HepG2 (cell line): Measurements from ENCODE around the gene BIRC6. TPM values are rescaled to one million over a fixed set of nuclear protein-coding genes. Genes with fewer than 3 reads are reported as not detected.

Experiments used
- ARNTL ChIP-seq: sonication (generic); formaldehyde crosslinking; IDR thresholded peaks from 2 replicates; pipeline ENCODE4 v1.4.0; 2020; ENCODE audit warnings: mild to moderate bottlenecking, missing genetic modification reagents
- ETV5 ChIP-seq: IDR thresholded peaks from 2 replicates; pipeline ENCODE4 v1.6.1; 2018; ENCODE audit warnings: missing biosample characterization, missing genetic modification reagents, inconsistent platforms, borderline replicate concordance
- HDAC6 ChIP-seq: fragments of 200-600 bp; sonication (generic); IDR thresholded peaks from 2 replicates; pipeline ENCODE4 v1.7.0; 2017; ENCODE audit warnings: mild to moderate bottlenecking, antibody characterized with exemption, low read length, low read depth
- MAFF ChIP-seq: IDR thresholded peaks from 2 replicates; pipeline ENCODE4 v1.6.1; 2011; ENCODE audit warnings: low read depth, low read length, improper control_type of control experiment
- PCBP1 ChIP-seq: fragments of 200-400 bp; formaldehyde crosslinking; IDR thresholded peaks from 2 replicates; pipeline ENCODE4 v1.6.1; 2017; ENCODE audit warnings: mild to moderate bottlenecking, low read depth, low read length, borderline replicate concordance
- RBM39 ChIP-seq: fragments of 200-400 bp; formaldehyde crosslinking; IDR thresholded peaks from one replicate; pipeline ENCODE4 v1.6.1; 2018; ENCODE audit warnings: antibody characterized with exemption, mild to moderate bottlenecking, low read depth, low read length; ENCODE audit not compliant: poor library complexity, severe bottlenecking
- ZNF460 ChIP-seq: sonication (generic); formaldehyde crosslinking; IDR thresholded peaks from 2 replicates; pipeline ENCODE4 v1.5.1; 2020; ENCODE audit warnings: missing genetic modification reagents, mild to moderate bottlenecking, borderline replicate concordance
- polyA plus RNA-seq, 8 experiments: library from polyadenylated mRNA; depleted of rRNA in 3 of 8; stranded (reverse) in 7 of 8; unstranded in 1 of 8; fragments of >200 nt; fragmentation: Illumina TruSeq in 4 of 8; extraction: Trizol in 4 of 8; gene quantifications; 2 replicates each; pipeline versions ENCODE4 v1.2.1 to v1.2.3, GENCODE V29; 2011 to 2016; ENCODE audit warnings: low read depth in 4 of 8, missing spikeins in 1 of 8, mixed read lengths in 1 of 8; ENCODE audit not compliant: insufficient read depth in 1 of 8
- total RNA-seq, 5 experiments: library from RNA; depleted of rRNA; stranded (reverse); fragments of >200 nt; fragmentation: Illumina TruSeq; extraction: Trizol; gene quantifications; 2 replicates each; pipeline ENCODE4 v1.2.3, GENCODE V29; 2016; ENCODE audit warnings: low read depth in 1 of 5
- TF ChIP-seq, protein P1 (sequence below): sonication (generic); formaldehyde crosslinking; IDR thresholded peaks from 2 replicates; pipeline ENCODE4 v1.5.1; 2020; ENCODE audit warnings: mild to moderate bottlenecking, missing genetic modification reagents, borderline replicate concordance
- TF ChIP-seq, protein P2 (sequence below): sonication (generic); formaldehyde crosslinking; IDR thresholded peaks from 2 replicates; pipeline ENCODE4 v1.9.0; 2021; ENCODE audit warnings: missing genetic modification reagents, mild to moderate bottlenecking, borderline replicate concordance
- TF ChIP-seq, protein P3 (sequence below): sonication (generic); formaldehyde crosslinking; IDR thresholded peaks from 2 replicates; pipeline ENCODE4 v1.5.0; 2020; ENCODE audit warnings: mild to moderate bottlenecking, missing genetic modification reagents
- TF ChIP-seq, protein P4 (sequence below): sonication (generic); formaldehyde crosslinking; IDR thresholded peaks from 2 replicates; pipeline ENCODE4 v1.5.0; 2020; ENCODE audit warnings: missing genetic modification reagents, mild to moderate bottlenecking, borderline replicate concordance
- TF ChIP-seq, protein P5 (sequence below): sonication (generic); formaldehyde crosslinking; IDR thresholded peaks from 2 replicates; pipeline ENCODE4 v1.8.1; 2023; ENCODE audit warnings: mild to moderate bottlenecking, missing genetic modification reagents

Gene BIRC6
- total and polyA plus RNA-seq, 2 of the 13 experiments (the other 11 are each of a cell fraction or from before 2014, with no cell fraction given): 65.6 to 120 TPM

DNA sequence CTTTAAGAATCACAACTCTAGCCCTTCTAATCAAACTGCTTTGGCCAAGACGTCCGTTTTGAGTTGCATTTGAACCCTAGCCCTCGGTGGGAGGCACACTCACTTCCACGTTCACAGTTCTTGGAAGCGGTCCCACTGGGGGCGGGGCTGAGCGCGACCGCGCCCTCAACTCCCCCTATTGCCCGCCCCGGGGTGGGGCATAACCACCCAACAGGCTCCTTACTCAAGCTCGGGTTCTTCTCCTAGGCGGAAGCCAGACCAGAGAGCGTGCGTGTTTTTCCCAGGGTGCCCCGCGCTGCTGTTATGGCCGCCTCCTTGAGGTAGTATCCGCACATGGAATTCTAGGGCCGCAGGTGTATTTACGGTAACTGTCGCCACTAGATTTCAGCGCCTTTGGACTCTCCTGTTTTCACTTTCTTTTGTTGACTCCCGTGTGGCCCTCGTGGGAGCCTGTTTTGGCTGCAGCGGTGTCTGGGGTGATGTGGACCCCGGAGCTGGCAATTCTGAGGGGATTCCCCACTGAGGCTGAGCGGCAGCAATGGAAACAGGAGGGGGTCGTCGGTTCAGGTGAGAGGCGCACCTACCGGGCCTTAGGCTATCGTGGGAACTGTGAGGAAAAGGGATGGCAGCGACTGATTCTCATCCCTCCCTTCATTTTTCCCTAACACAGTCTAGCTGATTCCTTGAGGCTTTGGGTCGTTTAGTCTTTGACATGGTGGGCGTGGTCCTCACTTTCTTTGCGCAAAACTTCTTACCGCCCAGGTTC lies 271.2 kb downstream of the BIRC6 start, which contains the start of gene TTC27 (continued):
- TF ChIP-seq, protein P1, sequence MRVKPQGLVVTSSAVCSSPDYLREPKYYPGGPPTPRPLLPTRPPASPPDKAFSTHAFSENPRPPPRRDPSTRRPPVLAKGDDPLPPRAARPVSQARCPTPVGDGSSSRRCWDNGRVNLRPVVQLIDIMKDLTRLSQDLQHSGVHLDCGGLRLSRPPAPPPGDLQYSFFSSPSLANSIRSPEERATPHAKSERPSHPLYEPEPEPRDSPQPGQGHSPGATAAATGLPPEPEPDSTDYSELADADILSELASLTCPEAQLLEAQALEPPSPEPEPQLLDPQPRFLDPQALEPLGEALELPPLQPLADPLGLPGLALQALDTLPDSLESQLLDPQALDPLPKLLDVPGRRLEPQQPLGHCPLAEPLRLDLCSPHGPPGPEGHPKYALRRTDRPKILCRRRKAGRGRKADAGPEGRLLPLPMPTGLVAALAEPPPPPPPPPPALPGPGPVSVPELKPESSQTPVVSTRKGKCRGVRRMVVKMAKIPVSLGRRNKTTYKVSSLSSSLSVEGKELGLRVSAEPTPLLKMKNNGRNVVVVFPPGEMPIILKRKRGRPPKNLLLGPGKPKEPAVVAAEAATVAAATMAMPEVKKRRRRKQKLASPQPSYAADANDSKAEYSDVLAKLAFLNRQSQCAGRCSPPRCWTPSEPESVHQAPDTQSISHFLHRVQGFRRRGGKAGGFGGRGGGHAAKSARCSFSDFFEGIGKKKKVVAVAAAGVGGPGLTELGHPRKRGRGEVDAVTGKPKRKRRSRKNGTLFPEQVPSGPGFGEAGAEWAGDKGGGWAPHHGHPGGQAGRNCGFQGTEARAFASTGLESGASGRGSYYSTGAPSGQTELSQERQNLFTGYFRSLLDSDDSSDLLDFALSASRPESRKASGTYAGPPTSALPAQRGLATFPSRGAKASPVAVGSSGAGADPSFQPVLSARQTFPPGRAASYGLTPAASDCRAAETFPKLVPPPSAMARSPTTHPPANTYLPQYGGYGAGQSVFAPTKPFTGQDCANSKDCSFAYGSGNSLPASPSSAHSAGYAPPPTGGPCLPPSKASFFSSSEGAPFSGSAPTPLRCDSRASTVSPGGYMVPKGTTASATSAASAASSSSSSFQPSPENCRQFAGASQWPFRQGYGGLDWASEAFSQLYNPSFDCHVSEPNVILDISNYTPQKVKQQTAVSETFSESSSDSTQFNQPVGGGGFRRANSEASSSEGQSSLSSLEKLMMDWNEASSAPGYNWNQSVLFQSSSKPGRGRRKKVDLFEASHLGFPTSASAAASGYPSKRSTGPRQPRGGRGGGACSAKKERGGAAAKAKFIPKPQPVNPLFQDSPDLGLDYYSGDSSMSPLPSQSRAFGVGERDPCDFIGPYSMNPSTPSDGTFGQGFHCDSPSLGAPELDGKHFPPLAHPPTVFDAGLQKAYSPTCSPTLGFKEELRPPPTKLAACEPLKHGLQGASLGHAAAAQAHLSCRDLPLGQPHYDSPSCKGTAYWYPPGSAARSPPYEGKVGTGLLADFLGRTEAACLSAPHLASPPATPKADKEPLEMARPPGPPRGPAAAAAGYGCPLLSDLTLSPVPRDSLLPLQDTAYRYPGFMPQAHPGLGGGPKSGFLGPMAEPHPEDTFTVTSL: peak; percentile 60; the same call in 1 of the 2 replicates
- TF ChIP-seq ARNTL (CRISPR knock-in tag) (peak; percentile 76; the same call in 1 of the 2 replicates), HDAC6 (no peak), RBM39 (peak; percentile 59), ETV5 (CRISPR knock-in tag) (peak; percentile 72), ZNF460 (no peak; the same call in 1 of the 2 replicates), PCBP1 (no peak), MAFF (no peak)
- TF ChIP-seq, protein P2, sequence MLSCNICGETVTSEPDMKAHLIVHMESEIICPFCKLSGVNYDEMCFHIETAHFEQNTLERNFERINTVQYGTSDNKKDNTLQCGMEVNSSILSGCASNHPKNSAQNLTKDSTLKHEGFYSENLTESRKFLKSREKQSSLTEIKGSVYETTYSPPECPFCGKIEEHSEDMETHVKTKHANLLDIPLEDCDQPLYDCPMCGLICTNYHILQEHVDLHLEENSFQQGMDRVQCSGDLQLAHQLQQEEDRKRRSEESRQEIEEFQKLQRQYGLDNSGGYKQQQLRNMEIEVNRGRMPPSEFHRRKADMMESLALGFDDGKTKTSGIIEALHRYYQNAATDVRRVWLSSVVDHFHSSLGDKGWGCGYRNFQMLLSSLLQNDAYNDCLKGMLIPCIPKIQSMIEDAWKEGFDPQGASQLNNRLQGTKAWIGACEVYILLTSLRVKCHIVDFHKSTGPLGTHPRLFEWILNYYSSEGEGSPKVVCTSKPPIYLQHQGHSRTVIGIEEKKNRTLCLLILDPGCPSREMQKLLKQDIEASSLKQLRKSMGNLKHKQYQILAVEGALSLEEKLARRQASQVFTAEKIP: no peak
- TF ChIP-seq, protein P3, sequence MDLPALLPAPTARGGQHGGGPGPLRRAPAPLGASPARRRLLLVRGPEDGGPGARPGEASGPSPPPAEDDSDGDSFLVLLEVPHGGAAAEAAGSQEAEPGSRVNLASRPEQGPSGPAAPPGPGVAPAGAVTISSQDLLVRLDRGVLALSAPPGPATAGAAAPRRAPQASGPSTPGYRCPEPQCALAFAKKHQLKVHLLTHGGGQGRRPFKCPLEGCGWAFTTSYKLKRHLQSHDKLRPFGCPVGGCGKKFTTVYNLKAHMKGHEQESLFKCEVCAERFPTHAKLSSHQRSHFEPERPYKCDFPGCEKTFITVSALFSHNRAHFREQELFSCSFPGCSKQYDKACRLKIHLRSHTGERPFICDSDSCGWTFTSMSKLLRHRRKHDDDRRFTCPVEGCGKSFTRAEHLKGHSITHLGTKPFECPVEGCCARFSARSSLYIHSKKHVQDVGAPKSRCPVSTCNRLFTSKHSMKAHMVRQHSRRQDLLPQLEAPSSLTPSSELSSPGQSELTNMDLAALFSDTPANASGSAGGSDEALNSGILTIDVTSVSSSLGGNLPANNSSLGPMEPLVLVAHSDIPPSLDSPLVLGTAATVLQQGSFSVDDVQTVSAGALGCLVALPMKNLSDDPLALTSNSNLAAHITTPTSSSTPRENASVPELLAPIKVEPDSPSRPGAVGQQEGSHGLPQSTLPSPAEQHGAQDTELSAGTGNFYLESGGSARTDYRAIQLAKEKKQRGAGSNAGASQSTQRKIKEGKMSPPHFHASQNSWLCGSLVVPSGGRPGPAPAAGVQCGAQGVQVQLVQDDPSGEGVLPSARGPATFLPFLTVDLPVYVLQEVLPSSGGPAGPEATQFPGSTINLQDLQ: no peak
- TF ChIP-seq, protein P4, sequence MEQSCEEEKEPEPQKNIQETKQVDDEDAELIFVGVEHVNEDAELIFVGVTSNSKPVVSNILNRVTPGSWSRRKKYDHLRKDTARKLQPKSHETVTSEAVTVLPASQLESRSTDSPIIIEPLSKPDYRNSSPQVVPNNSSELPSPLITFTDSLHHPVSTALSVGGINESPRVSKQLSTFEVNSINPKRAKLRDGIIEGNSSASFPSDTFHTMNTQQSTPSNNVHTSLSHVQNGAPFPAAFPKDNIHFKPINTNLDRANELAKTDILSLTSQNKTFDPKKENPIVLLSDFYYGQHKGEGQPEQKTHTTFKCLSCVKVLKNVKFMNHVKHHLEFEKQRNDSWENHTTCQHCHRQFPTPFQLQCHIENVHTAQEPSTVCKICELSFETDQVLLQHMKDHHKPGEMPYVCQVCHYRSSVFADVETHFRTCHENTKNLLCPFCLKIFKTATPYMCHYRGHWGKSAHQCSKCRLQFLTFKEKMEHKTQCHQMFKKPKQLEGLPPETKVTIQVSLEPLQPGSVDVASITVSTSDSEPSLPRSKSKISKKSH (CRISPR knock-in tag): peak; percentile 40; the same call in 1 of the 2 replicates
- TF ChIP-seq, protein P5, sequence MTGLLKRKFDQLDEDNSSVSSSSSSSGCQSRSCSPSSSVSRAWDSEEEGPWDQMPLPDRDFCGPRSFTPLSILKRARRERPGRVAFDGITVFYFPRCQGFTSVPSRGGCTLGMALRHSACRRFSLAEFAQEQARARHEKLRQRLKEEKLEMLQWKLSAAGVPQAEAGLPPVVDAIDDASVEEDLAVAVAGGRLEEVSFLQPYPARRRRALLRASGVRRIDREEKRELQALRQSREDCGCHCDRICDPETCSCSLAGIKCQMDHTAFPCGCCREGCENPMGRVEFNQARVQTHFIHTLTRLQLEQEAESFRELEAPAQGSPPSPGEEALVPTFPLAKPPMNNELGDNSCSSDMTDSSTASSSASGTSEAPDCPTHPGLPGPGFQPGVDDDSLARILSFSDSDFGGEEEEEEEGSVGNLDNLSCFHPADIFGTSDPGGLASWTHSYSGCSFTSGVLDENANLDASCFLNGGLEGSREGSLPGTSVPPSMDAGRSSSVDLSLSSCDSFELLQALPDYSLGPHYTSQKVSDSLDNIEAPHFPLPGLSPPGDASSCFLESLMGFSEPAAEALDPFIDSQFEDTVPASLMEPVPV (CRISPR knock-in tag): no peak
